DND-41 (cell line): ENCODE data around the gene PLEKHO2.

Experiments
- ATAC-seq: fragments of 200-7000 bp; cut with Tn5 transposase; 3 replicates; pipeline ENCODE4 v1.9.1; 2021; ENCODE audit warnings: low read depth; ENCODE audit not compliant: insufficient read depth
- DNase-seq: peaks from one replicate; pipeline ENCODE4 v3.0.0-alpha.2; 2020
- H2AFZ ChIP-seq: 2 replicates; pipeline ENCODE4 v1.6.0; 2012; ENCODE audit warnings: low read depth, low read length
- H3K27ac ChIP-seq: 2 replicates; pipeline ENCODE4 v1.5.1; 2012; ENCODE audit warnings: low read length, inconsistent platforms
- H3K27me3 ChIP-seq: fragments of 200-600 bp; sonication (generic); 2 replicates; pipeline ENCODE4 v1.6.0; 2012; ENCODE audit warnings: low read length, mild to moderate bottlenecking, inconsistent platforms; ENCODE audit not compliant: insufficient read depth, poor library complexity
- H3K36me3 ChIP-seq: 2 replicates; pipeline ENCODE4 v1.5.1; 2012; ENCODE audit warnings: low read length, inconsistent platforms; ENCODE audit not compliant: insufficient read depth
- H3K4me1 ChIP-seq: 2 replicates; pipeline ENCODE4 v1.5.1; 2012; ENCODE audit warnings: mild to moderate bottlenecking, low read length; ENCODE audit not compliant: insufficient read depth
- H3K4me2 ChIP-seq: 2 replicates; pipeline ENCODE4 v1.6.0; 2012; ENCODE audit warnings: mild to moderate bottlenecking, moderate library complexity, low read length, inconsistent platforms; ENCODE audit not compliant: insufficient read depth
- H3K4me3 ChIP-seq, 2 experiments: fragments of 200-600 bp in 1 of 2; shearing (Covaris generic) in 1 of 2; 2 replicates each; pipeline ENCODE4 v1.5.1; 2012 to 2016; ENCODE audit warnings: inconsistent platforms in 2 of 2, low read length in 2 of 2, mild to moderate bottlenecking in 2 of 2, low read depth in 1 of 2, moderate library complexity in 1 of 2
- H3K79me2 ChIP-seq: 2 replicates; pipeline ENCODE4 v1.6.0; 2012; ENCODE audit warnings: low read length, inconsistent platforms; ENCODE audit not compliant: insufficient read depth
- H3K9ac ChIP-seq: 2 replicates; pipeline ENCODE4 v1.6.0; 2012; ENCODE audit warnings: low read depth, mild to moderate bottlenecking, inconsistent platforms, low read length, moderate library complexity
- H3K9me3 ChIP-seq: 2 replicates; pipeline ENCODE4 v1.5.1; 2012; ENCODE audit warnings: low read length, moderate library complexity, mild to moderate bottlenecking, inconsistent platforms; ENCODE audit not compliant: insufficient read depth, severe bottlenecking
- H4K20me1 ChIP-seq: 2 replicates; pipeline ENCODE4 v1.6.0; 2012; ENCODE audit warnings: low read length; ENCODE audit not compliant: insufficient read depth
- EZH2 ChIP-seq: IDR thresholded peaks from 3 replicates; pipeline ENCODE4 v1.6.1; 2012; ENCODE audit warnings: borderline replicate concordance, low read depth, mild to moderate bottlenecking, moderate library complexity, low read length, inconsistent platforms; ENCODE audit not compliant: severe bottlenecking
- TF ChIP-seq, protein P1 (sequence below): IDR thresholded peaks from 2 replicates; pipeline ENCODE4 v1.5.1; 2012; ENCODE audit warnings: borderline replicate concordance, low read length, moderate library complexity, mild to moderate bottlenecking; ENCODE audit not compliant: poor library complexity, severe bottlenecking; ENCODE audit errors: extremely low read depth

The PLEKHO2 gene

DNA sequence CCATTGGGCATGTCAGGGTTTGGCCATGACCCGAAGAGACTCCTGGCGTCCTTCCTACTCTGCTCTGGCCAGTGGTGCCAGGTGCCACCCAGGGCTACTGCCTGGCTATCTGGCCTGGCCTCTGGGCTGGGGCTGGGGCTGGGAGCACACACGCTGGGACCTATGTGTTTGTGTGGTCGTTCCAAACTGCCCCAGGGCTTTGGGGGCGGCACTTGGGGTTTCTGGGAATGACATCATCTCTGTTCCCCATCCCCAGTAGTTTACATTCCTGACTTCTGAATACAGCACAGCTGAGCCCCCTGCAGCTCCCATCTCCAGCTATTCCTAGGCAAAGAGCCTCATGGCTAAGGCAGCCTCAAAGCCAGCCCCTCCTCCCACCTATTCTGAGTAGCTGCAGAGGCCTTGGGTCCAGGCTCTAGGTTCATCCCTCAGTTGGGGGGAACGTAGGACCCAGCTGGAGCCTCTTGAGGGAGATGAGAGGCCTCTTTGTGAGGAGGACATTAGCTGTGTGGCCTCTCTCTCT, 24.3 kb downstream of the PLEKHO2 start:
- no peaks in the 10 kb centered on the region for H3K9me3 ChIP-seq
- H3K27ac ChIP-seq, result no peak overlapping the region
- H3K27me3 ChIP-seq, result no peaks in the 10 kb centered on the region
- no peak for TF ChIP-seq EZH2
- TF ChIP-seq, protein P1, sequence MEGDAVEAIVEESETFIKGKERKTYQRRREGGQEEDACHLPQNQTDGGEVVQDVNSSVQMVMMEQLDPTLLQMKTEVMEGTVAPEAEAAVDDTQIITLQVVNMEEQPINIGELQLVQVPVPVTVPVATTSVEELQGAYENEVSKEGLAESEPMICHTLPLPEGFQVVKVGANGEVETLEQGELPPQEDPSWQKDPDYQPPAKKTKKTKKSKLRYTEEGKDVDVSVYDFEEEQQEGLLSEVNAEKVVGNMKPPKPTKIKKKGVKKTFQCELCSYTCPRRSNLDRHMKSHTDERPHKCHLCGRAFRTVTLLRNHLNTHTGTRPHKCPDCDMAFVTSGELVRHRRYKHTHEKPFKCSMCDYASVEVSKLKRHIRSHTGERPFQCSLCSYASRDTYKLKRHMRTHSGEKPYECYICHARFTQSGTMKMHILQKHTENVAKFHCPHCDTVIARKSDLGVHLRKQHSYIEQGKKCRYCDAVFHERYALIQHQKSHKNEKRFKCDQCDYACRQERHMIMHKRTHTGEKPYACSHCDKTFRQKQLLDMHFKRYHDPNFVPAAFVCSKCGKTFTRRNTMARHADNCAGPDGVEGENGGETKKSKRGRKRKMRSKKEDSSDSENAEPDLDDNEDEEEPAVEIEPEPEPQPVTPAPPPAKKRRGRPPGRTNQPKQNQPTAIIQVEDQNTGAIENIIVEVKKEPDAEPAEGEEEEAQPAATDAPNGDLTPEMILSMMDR, result no peak
- H4K20me1 ChIP-seq, result no peaks in the 10 kb centered on the region
- no peak for DNase-seq
- no peak overlapping the region for H3K4me2 ChIP-seq
- no peak overlapping the region for H3K9ac ChIP-seq
- H3K36me3 ChIP-seq, result peaks cover 9% of the 10 kb centered on the region; the same call in 1 of the 2 replicates
- H2AFZ ChIP-seq, result no peak overlapping the region
- H3K79me2 ChIP-seq, result no peaks in the 10 kb centered on the region
- H3K4me1 ChIP-seq, result no peaks in the 10 kb centered on the region
- no peak for ATAC-seq
- no peak overlapping the region for H3K4me3 ChIP-seq

DNA sequence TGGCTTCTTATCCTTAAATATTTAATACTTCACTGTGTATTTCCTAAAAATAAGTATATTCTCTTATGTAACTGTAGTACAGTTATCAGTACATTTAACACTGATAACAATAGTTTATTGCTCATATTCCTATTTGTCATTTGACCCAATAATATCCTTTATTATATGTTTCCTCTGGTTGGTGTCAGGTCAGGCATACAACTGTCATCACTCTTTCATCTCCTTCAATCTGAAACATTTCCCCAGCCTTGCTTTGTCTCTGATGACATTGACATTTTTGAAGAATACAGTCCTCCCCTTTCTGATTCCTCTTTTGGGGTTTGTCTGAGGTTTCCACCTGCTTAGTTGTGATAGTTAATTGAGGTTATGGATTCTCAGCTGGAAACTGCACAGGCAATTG, 27.8 kb downstream of the PLEKHO2 start:
- Histone ChIP-seq H3K4me3 (no peak overlapping the region), H4K20me1 (no peaks in the 10 kb centered on the region)
- no peak for DNase-seq

DNA sequence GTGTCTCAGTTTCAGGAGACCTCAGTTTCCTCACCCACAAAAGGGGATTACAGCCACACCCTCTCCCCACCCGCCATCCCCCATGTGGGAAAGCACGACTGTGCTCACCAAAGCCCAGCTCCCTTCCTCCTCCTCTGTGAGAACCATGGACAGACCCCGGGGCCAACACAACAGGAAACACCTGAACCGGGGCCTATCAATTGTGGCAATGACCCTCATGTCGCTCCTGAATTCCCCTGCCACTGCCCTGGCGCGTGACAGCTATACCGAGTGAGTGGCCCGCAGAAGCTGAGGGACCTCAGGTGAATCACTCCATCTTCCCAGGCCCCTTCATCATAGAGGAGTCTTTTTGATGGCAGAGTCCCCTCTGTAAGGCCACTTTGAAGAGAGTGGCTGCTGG, 28.6 kb downstream of the PLEKHO2 start:
- H3K9ac ChIP-seq, result no peak overlapping the region
- H3K4me2 ChIP-seq, result no peak overlapping the region
- no peaks in the 10 kb centered on the region for H4K20me1 ChIP-seq
- no peak overlapping the region for H3K27ac ChIP-seq
- no peak overlapping the region for H3K4me3 ChIP-seq
- no peaks in the 10 kb centered on the region for H3K79me2 ChIP-seq
- no peaks in the 10 kb centered on the region for H3K36me3 ChIP-seq
- ATAC-seq (no peak), DNase-seq (no peak)
- no peaks in the 10 kb centered on the region for H3K27me3 ChIP-seq
- no peak for TF ChIP-seq EZH2
- TF ChIP-seq, protein P1, result no peak
- H3K9me3 ChIP-seq, result no peaks in the 10 kb centered on the region
- H2AFZ ChIP-seq, result no peak overlapping the region
- H3K4me1 ChIP-seq, result no peaks in the 10 kb centered on the region

More for the DNA sequence above, 27.8 kb downstream of the PLEKHO2 start:
- no peaks in the 10 kb centered on the region for H3K27me3 ChIP-seq
- no peaks in the 10 kb centered on the region for H3K9me3 ChIP-seq
- H3K79me2 ChIP-seq, result no peaks in the 10 kb centered on the region
- no peak overlapping the region for H3K4me2 ChIP-seq
- H2AFZ ChIP-seq, result no peak overlapping the region
- H3K4me1 ChIP-seq, result no peaks in the 10 kb centered on the region
- H3K27ac ChIP-seq, result no peak overlapping the region
- no peak overlapping the region for H3K9ac ChIP-seq
- ATAC-seq, result no peak
- no peaks in the 10 kb centered on the region for H3K36me3 ChIP-seq
- TF ChIP-seq EZH2, result no peak
- TF ChIP-seq, protein P1, result no peak
